ENCODE results near the gene HOXA10.
A peak's percentile ranks its signal among the peaks of the same experiment; 100 is the strongest.

The HOXA10 gene

DNA sequence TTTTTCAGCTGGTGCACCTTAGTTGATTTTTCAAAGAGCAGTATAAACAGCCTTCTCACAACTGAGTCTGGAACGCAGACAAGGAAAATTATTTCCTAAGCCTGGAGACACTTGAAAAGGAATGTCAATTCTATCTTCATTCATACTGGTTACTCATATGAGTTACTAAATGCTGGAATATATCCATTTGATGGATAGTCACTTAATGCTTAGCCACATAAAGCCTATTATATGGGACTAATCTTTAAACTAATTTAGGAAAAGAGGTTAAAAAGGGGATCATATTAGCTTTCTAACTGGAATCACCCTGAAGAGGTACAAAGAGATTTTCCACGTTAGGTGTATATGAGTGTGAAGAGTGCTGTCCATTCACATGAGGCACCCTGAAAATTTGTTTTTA is 41.9 kb downstream of the HOXA10 start:
- Histone ChIP-seq H3K4me1 (ENCODE audit: insufficient read depth, low read length) (no peaks in the 10 kb centered on the region; the same call in 1 of the 2 replicates), H3K36me3 (ENCODE audit: insufficient read depth, low read length) (no peaks in the 10 kb centered on the region), H3K9me3 (ENCODE audit: control insufficient read depth, insufficient read depth, low read length) (no peaks in the 10 kb centered on the region), H3K9ac (ENCODE audit: low read depth, low read length) (no peak overlapping the region)

DNA sequence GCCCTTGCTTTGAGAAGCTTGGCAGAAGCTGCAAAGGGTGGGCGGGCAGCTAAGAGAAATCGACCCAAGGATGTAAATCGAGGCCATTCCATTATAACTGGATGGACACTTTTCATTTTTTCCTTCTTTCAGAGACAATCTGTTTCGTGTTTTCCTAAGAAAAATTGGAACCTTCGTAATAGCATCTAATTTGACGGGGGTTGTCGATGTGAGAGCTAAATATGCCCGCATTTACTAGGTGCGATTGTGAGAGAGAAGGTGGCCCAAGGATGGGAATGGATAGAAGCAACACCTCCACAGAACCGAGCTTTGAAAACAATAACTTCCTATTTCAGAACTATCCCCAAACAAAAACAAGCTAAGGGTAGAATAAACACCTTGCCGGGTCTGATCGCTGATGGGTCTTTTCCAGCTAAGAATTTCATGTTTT is 42.7 kb downstream of the HOXA10 start:
- no peaks in the 10 kb centered on the region for H3K36me3 ChIP-seq (ENCODE audit: insufficient read depth, low read length)
- H3K4me1 ChIP-seq (ENCODE audit: insufficient read depth, low read length): no peaks in the 10 kb centered on the region; the same call in 1 of the 2 replicates
- H3K9ac ChIP-seq (ENCODE audit: low read depth, low read length): peak overlapping the region; percentile 28; the same call in 1 of the 2 replicates
- H3K9me3 ChIP-seq (ENCODE audit: control insufficient read depth, insufficient read depth, low read length): no peaks in the 10 kb centered on the region

DNA sequence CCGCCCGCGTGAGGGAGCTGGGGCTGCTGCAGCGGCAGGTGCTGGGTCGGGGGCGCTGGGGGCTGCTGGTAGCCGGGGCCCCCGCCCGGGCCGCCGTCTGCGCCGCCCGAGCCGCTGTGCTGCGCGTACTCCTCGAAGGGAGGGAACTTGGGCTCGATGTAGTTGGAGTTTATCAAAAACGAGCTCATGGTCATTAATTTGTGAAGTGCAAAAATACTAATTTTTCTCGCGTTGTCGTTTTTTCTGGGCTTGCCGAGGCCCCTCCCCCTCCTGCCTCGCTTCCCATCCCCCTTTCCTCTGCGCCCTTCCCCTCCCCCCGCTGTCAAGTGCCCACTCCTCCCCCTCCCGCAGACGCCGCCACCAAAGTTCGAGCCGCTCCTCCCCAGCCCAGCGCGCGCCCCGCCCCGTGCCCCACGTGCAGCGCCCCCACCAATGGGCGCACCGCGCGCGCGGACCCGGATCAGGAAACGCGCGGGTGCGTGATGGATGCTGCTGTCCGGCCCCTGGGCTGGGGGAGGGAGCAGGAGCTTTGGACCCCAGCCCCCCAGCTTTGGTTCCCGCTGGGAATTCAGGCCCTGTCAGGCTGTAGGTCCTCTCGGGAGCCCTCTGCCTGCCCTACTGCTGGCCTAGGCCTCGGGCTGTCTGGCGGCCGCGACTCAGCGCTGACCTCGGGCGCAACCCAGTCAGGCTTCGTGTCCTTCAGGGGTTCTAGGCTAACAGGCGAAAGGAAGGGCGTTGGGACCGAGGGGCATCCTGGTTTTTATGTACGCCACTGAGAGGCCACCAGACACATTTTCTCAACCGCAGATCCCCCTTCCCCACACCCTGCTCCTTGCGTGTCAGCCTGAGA is 43.4 kb downstream of the HOXA10 start, which contains the start of gene HOXA4:
Gene HOXA4, minus strand, starts transcription at position 218 of the 850 bp plus-strand sequence. Its CDS starts 24 bp downstream, at position 194.
- Histone ChIP-seq H3K36me3 (ENCODE audit: insufficient read depth, low read length) (no peaks in the 10 kb centered on the region), H3K9ac (ENCODE audit: low read depth, low read length) (peak within 1 kb of the TSS; percentile 42; the same call in 1 of the 2 replicates), H3K4me1 (ENCODE audit: insufficient read depth, low read length) (no peaks in the 10 kb centered on the region), H3K9me3 (ENCODE audit: control insufficient read depth, insufficient read depth, low read length) (no peaks in the 10 kb centered on the region)

DNA sequence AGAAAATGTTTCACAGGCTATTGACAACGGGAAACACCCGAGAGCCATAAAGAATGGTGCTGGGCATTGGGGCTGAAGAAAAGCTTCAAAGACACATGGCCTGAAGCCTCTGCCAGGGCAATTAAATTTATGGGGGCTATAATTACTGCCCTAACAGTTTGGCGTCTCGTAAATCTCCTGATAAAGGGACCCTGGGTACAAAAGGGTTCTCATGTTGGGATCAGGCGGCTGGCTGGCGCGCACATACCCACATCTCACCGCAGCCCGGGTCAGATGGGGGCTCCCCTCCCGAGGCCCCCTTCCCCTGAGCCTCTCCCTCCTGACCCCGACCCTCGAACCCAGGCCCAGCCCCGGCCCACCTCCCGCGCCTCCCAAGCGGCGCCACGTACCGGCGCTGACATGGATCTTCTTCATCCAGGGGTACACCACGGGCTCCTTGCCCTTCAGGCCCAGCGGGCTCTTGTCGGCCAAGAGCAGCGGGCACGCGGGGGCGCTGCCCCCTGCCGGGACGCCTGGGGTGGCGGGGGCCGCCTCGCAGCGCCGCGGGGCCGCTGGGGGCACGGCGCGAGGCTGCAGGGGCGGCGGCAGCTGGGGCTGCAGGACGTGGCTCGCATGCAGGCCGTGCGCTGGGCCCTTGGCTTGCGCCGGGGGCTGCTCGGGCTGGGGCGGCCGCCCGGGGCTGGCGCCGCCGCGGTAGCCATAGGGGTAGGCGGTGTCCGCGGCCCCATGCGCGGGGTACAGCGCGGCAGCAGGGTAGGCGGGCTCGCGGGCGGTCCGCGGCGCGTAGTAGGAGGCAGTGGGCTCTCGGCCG is 44.2 kb downstream of the HOXA10 start:
- Histone ChIP-seq H3K36me3 (ENCODE audit: insufficient read depth, low read length) (no peaks in the 10 kb centered on the region), H3K9me3 (ENCODE audit: control insufficient read depth, insufficient read depth, low read length) (no peaks in the 10 kb centered on the region), H3K9ac (ENCODE audit: low read depth, low read length) (peak overlapping the region; percentile 42; the same call in 1 of the 2 replicates), H3K4me1 (ENCODE audit: insufficient read depth, low read length) (no peaks in the 10 kb centered on the region)

DNA sequence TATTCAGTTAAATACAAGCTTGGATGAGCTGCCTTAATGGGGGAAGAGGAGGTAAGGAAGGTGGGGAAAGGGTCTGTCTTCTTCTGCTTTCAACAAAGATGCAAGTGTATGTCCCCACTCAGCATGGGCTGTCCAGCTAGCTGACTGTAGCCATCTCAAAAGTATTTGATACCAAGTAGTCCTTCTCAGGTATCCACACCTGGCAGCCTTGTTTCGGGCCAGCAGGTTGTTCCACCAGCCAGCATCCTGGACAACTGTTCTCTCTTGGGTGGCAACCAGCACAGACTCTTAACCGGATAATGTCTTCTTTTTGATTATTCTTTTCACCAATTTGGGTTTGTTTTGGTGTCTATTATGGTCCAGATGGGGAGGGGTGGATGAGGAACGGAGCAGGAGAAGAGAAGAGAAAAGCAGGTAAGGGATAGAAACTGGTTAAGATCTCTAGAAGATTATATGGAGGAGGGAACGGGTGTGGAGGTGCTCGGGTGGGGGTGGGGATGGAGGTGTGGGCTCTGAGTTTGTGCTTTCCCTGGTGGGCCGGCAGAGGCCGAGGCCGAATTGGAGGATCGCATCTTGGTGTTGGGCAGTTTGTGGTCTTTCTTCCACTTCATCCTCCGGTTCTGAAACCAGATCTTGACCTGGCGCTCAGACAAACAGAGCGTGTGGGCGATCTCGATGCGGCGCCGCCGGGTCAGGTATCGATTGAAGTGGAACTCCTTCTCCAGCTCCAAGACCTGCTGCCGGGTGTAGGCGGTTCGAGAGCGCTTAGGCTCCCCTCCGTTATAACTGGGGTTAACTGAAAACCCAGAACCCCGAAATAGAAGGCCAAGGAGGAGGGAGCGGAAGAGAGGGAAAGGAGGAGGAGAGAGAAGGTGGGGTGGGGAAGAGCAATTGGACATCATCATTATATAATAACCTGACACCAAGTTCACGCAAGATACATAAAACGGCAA is 45.1 kb downstream of the HOXA10 start:
- H3K4me1 ChIP-seq (ENCODE audit: insufficient read depth, low read length): no peaks in the 10 kb centered on the region
- no peaks in the 10 kb centered on the region for H3K9me3 ChIP-seq (ENCODE audit: control insufficient read depth, insufficient read depth, low read length)
- no peak overlapping the region for H3K9ac ChIP-seq (ENCODE audit: low read depth, low read length)
- H3K36me3 ChIP-seq (ENCODE audit: insufficient read depth, low read length): no peaks in the 10 kb centered on the region

DNA sequence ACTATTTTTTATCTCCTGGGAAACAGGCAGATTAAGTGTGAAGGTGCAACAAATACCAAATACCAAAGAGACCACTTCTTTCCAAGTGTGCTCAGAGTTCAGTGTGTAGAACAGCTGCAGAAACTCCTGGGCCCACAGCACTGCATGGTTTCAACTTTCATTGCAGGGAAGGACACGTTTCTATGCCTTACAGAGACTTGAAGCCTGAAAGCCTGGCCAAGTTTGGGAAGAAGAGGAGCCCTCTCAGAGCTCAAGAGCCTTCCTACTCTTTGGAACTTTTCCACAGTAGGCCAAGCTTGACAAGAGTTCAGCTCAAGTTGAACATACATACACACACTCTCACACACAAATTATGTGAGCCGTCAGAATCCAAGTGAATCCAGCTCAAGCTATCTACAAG is 46.1 kb downstream of the HOXA10 start:
- H3K9me3 ChIP-seq (ENCODE audit: control insufficient read depth, insufficient read depth, low read length): no peaks in the 10 kb centered on the region
- H3K9ac ChIP-seq (ENCODE audit: low read depth, low read length): no peak overlapping the region
- H3K4me1 ChIP-seq (ENCODE audit: insufficient read depth, low read length): no peaks in the 10 kb centered on the region
- H3K36me3 ChIP-seq (ENCODE audit: insufficient read depth, low read length): no peaks in the 10 kb centered on the region

DNA sequence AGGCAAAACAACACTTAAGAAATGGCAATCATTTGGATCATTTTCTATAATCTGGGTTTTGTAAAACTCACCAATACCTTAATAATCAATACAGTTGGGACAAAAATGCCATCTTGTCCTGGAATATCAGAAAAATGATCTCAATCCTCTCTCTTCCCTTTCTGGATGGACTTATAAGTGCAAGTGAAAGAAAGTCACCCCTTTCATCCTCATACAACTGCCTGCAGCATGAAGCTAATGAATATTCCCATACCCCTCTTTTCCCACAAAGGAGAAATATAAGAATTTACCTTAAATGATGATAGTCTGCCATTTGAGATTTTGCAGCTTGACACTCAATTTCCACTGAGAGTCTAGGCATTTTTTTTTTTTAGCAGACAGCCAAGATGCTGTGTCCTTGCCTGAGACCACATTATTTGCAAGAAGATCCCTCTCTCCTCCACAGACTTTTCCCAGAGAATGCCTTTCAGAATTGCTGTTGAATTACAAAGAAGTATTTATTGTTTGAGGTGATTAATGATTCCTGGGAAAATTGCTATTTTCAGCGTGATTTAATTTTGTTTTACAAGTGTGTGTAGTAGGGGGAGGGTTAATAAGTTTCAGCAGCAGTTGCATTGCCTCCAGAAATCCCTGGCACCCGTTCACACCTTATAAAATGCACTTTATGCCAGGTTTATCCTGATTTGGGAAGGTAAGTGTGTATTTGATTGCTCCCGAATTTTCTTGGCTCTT is 47.4 kb downstream of the HOXA10 start:
- H3K9me3 ChIP-seq (ENCODE audit: control insufficient read depth, insufficient read depth, low read length): no peaks in the 10 kb centered on the region
- no peaks in the 10 kb centered on the region for H3K36me3 ChIP-seq (ENCODE audit: insufficient read depth, low read length)

DNA sequence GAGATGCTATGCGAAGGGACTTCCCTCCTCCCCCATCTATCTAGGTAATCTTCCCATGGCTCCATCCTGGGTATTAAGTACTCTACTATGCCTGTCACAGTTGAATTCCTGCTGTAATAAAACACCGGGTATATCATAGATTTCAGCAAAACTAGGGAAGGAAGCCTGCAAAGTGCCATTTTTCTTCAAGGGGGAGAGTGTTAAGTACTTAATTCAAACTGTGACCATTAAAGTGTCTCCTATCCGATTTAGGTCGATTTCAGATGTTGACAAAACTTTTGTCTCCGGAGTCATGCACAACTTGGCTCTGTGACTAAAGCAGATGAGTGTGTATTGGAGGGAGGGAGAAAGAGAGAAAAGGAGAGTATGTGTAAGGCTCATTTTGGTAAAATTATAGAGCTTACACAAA is 48.1 kb downstream of the HOXA10 start:
- H3K9ac ChIP-seq (ENCODE audit: low read depth, low read length): no peak overlapping the region
- no peaks in the 10 kb centered on the region for H3K36me3 ChIP-seq (ENCODE audit: insufficient read depth, low read length)
- no peaks in the 10 kb centered on the region for H3K9me3 ChIP-seq (ENCODE audit: control insufficient read depth, insufficient read depth, low read length)
- no peaks in the 10 kb centered on the region; the same call in 1 of the 2 replicates for H3K4me1 ChIP-seq (ENCODE audit: insufficient read depth, low read length)

More for the DNA sequence above, 47.4 kb downstream of the HOXA10 start:
- Histone ChIP-seq H3K9ac (ENCODE audit: low read depth, low read length) (no peak overlapping the region), H3K4me1 (ENCODE audit: insufficient read depth, low read length) (no peaks in the 10 kb centered on the region; the same call in 1 of the 2 replicates)

DNA sequence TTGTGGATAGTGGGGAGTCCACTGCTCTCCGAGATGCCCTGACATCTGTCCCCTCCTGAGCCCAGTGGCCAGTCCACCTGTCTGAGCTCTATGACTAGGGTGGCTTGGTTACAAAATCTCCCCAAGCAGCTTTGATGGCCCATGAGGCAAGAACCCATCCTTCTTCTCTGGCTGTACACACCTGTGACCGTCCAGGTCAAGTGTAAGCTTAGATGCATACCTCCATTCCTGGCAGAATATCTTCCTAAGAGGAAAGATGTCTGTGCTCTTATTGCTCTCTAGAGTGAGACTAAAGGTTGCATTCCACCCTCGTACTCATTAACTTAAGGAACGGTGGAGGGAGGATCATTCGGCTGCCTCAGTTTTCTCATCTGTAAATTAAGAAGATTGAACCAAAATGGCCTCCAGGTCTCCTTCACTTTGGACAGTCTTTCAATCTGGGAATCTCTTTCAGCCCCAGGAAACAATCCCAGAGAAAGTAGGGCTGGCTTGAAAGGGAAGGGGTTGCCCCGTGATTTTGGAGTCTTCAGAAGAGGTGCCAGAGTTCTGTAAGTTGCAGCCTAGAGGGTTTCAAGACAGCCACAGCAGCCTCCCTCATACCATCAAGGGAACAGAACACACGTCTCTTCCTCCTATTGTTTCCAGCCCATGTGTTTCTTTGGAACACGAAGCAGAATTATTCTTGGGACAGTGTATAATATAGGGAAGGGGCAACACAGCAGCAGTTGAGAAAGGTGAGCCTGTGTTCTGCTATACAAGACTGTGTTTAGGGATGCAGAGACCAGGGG is 49.0 kb downstream of the HOXA10 start:
- H3K9me3 ChIP-seq (ENCODE audit: control insufficient read depth, insufficient read depth, low read length): no peaks in the 10 kb centered on the region
- no peaks in the 10 kb centered on the region for H3K36me3 ChIP-seq (ENCODE audit: insufficient read depth, low read length)
- no peak overlapping the region for H3K9ac ChIP-seq (ENCODE audit: low read depth, low read length)
- H3K4me1 ChIP-seq (ENCODE audit: insufficient read depth, low read length): no peaks in the 10 kb centered on the region; the same call in 1 of the 2 replicates

DNA sequence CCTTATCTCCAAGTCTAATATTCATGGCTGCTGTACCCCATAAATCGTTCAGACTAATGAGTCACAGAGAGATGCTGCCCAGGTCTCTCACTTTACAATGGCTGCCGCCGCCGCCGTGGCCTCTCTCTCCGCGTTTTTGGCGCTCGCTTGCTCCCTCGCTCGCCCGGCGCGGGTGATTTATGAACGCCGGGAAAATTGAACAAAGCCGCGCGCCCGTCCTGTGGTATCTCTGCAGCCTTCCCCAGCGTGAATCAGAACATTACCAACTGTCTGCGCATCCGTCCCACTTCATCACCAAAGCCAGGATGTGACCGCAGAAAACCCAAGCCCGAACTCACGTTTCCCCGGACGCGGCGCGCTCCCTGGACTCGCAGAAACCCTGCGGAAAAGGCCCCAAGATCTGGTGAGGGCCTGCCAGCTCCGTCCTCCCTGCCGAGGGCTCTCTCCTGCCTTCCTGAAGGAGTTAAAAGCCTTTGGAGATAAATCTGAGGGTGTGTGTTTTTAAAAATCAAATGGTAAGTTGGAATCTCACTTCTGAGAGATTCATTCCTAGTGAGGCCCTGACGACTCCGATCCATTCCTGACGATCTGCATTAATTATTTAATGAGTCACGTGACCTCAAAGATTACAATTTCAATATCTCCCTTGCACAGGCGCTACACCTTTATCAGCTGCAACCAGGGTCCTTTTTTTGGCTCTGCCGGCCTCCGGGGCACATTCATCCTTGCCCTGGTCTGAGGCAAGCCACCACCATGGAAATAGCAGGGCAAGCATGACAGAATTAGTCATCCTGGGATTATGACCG is 49.8 kb downstream of the HOXA10 start:
- H3K36me3 ChIP-seq (ENCODE audit: insufficient read depth, low read length): no peaks in the 10 kb centered on the region
- no peaks in the 10 kb centered on the region; the same call in 1 of the 2 replicates for H3K4me1 ChIP-seq (ENCODE audit: insufficient read depth, low read length)
- H3K9ac ChIP-seq (ENCODE audit: low read depth, low read length): no peak overlapping the region
- H3K9me3 ChIP-seq (ENCODE audit: control insufficient read depth, insufficient read depth, low read length): no peaks in the 10 kb centered on the region

DNA sequence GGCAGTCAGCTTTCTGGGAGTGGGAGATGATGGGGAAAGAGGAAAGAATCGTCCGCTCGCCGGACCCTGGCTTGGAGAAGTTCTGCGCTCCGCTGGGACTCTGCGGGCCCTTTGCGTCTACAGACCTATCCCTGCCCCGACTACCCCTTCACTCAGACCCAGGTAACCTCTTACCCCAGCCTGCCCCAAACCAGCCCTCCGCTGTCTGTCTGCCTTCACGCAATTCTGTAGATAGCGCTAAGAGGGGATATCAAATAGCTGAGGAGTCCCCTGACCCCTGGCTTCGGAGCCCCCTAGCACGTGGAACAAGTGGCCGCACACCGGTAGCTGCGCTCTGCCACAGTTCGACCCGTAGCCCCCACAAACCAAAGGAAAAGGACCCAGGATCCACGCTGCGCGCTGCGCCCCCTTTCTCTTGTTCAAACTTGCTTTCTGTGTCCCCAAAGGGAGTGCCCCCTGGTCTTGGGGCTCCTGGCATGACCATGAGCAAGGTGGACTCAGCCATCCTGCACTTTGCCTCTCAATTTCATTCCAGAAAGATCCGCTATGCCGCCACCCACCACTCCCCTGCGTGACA is 50.6 kb downstream of the HOXA10 start:
- Histone ChIP-seq H3K4me1 (ENCODE audit: insufficient read depth, low read length) (no peaks in the 10 kb centered on the region; the same call in 1 of the 2 replicates), H3K9ac (ENCODE audit: low read depth, low read length) (no peak overlapping the region), H3K9me3 (ENCODE audit: control insufficient read depth, insufficient read depth, low read length) (no peaks in the 10 kb centered on the region), H3K36me3 (ENCODE audit: insufficient read depth, low read length) (no peaks in the 10 kb centered on the region)

DNA sequence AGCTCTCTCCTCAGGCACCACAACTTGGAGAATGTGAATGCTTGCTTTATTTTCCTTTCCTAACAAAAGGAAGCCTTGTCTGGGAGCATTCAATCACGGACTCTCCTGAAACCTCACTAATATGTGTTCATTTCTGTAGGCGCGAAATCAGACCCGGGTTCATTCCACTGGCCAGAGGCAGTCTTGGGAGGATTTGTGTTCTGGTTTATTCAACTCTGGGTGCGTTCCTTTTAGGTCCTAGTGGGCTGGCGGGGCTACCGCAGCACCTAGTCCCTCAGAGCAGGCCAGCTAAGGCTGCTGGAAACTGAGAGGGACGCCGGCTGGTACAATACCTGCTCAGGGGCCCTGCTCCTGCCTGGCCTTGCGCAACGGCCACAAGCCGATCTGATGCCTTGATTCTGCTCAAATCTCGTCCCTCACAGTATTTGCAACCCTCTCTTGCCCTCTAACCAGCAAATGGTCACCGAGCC is 51.1 kb downstream of the HOXA10 start:
- Histone ChIP-seq H3K9ac (ENCODE audit: low read depth, low read length) (no peak overlapping the region), H3K4me1 (ENCODE audit: insufficient read depth, low read length) (no peaks in the 10 kb centered on the region; the same call in 1 of the 2 replicates), H3K9me3 (ENCODE audit: control insufficient read depth, insufficient read depth, low read length) (no peaks in the 10 kb centered on the region), H3K36me3 (ENCODE audit: insufficient read depth, low read length) (no peaks in the 10 kb centered on the region)

All from ES-I3 (cell line).